SKM-1 (cell line): ENCODE results near the gene MAP2.
A peak's percentile ranks its signal among the peaks of the same experiment; 100 is the strongest.

Source experiments
- DNase-seq: peaks from one replicate; lab custom pipeline; 2025; ENCODE audit not compliant: unreplicated experiment; lab: John Stamatoyannopoulos, UW

The MAP2 gene

GRCh38 chr2:209525331-209525730, 101.5 kb downstream of the MAP2 start:
- no peak for DNase-seq

- DNase-seq, result peak; percentile 46
Observed at GRCh38 chr2:209525834-209526281, 102.0 kb downstream of the MAP2 start.

GRCh38 chr2:209526561-209526960, 102.7 kb downstream of the MAP2 start:
- peak; percentile 28 for DNase-seq

GRCh38 chr2:209529579-209529978, 105.7 kb downstream of the MAP2 start:
- no peak for DNase-seq

GRCh38 chr2:209532321-209532720, 108.5 kb downstream of the MAP2 start:
- DNase-seq, result no peak

GRCh38 chr2:209533391-209533790, 109.5 kb downstream of the MAP2 start:
- DNase-seq, result no peak

- no peak for DNase-seq
Observed at GRCh38 chr2:209534228-209534627, 110.4 kb downstream of the MAP2 start.

- DNase-seq, result no peak
Observed at GRCh38 chr2:209536363-209536762, 112.5 kb downstream of the MAP2 start.

GRCh38 chr2:209547726-209548125, 123.9 kb downstream of the MAP2 start:
- no peak for DNase-seq

- peak; percentile 26 for DNase-seq
Observed at GRCh38 chr2:209549589-209549988, 125.7 kb downstream of the MAP2 start.

GRCh38 chr2:209553913-209554312, 130.1 kb downstream of the MAP2 start:
- no peak for DNase-seq

- DNase-seq, result no peak
Observed at GRCh38 chr2:209556354-209556961, 132.6 kb downstream of the MAP2 start.

- no peak for DNase-seq
Observed at GRCh38 chr2:209560911-209561310, 137.1 kb downstream of the MAP2 start.

- no peak for DNase-seq
Observed at GRCh38 chr2:209563453-209563852, 139.6 kb downstream of the MAP2 start.

- no peak for DNase-seq
Observed at GRCh38 chr2:209564816-209565215, 141.0 kb downstream of the MAP2 start.

GRCh38 chr2:209565896-209566582, 142.2 kb downstream of the MAP2 start:
- no peak for DNase-seq

- no peak for DNase-seq
Observed at GRCh38 chr2:209570194-209570593, 146.3 kb downstream of the MAP2 start.

- no peak for DNase-seq
Observed at GRCh38 chr2:209574515-209574914, 150.7 kb downstream of the MAP2 start.

- DNase-seq, result no peak
Observed at GRCh38 chr2:209577376-209578357, 153.8 kb downstream of the MAP2 start.

GRCh38 chr2:209578394-209579001, 154.7 kb downstream of the MAP2 start:
- DNase-seq, result no peak

- no peak for DNase-seq
Observed at GRCh38 chr2:209579230-209579749, 155.4 kb downstream of the MAP2 start.
